ENCODE measurements around the gene NRIP2. TPM values are rescaled to one million over a fixed set of nuclear protein-coding genes. Genes with fewer than 3 reads are reported as not detected.

NRIP2 gene
- total RNA-seq, 4 donors from 2014 or later, result 0.38 to 1.6 TPM; not detected in 2

DNA sequence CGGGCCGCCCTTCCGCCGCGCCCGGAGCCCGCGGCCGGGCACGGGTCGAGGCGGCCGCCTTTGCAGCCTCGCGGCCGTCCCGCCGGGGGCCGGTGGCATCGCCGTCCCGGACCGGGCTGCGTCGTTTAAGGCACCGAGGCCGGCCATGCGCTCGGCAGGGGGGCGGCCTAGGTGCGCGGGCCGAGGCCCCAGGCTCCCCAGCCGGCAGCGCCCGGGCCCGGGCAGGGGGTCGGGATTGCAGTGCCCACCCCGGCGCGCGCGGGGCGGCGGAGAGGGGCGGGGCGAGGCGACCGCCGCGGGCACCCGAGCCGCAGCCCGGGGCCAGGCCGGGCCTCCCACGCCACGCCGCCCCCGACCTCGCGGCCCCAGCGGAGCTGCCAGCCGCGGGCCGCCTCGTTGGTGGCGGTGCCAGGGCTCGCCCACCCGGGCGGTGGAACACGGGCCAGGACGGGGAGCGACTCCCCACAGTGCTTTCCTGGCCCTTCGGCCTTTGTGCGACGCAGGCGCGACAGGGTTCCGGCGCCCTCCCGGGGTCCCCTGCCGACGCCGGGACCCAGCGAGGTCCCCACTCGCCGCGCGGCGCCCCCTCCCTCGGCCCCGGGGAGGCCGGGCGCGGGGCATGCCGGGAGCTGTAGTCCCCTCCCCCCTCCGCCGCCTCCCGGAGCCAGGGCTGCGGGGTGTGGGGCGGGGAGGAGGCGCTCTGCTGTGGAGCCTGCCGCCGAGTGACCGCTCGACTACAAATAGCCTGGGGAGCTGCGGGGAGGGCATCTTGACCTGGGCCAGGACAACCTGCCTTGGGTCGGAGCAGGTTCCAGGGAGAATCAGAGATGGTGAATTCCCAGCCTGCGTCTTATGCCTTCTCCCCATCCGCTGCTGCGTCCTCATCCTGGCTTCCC lies 39.3 kb downstream of the NRIP2 start:
- Histone ChIP-seq H3K4me1 (peaks cover 5 to 56% (median 39%) of the 10 kb centered on the region in 3 donors), H3K27me3 (no peaks in the 10 kb centered on the region), H3K4me3 (peak overlapping the region; percentile 66 to 96 (median 94)), H3K27ac (peak overlapping the region; percentile 88 to 95 (median 92)), H3K36me3 (peaks cover 15 to 37% (median 16%) of the 10 kb centered on the region in 3 donors), H3K9me3 (no peaks in the 10 kb centered on the region)
- WGBS, 2 donors, result 0% methylated on average over 1 to 10 of the region's 111 CpGs
- intact Hi-C loops (cut with DNase I), result no loop called here
- TF ChIP-seq POLR2A (IDR thresholded peaks at IDR 0.05), result peak in 2 of 4 donors; percentile 33 to 57
- TF ChIP-seq, protein P1, sequence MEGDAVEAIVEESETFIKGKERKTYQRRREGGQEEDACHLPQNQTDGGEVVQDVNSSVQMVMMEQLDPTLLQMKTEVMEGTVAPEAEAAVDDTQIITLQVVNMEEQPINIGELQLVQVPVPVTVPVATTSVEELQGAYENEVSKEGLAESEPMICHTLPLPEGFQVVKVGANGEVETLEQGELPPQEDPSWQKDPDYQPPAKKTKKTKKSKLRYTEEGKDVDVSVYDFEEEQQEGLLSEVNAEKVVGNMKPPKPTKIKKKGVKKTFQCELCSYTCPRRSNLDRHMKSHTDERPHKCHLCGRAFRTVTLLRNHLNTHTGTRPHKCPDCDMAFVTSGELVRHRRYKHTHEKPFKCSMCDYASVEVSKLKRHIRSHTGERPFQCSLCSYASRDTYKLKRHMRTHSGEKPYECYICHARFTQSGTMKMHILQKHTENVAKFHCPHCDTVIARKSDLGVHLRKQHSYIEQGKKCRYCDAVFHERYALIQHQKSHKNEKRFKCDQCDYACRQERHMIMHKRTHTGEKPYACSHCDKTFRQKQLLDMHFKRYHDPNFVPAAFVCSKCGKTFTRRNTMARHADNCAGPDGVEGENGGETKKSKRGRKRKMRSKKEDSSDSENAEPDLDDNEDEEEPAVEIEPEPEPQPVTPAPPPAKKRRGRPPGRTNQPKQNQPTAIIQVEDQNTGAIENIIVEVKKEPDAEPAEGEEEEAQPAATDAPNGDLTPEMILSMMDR (IDR thresholded peaks at IDR 0.05), result peak in 1 of 6 experiments; percentile 40
- DNase-seq, result no peak

DNA sequence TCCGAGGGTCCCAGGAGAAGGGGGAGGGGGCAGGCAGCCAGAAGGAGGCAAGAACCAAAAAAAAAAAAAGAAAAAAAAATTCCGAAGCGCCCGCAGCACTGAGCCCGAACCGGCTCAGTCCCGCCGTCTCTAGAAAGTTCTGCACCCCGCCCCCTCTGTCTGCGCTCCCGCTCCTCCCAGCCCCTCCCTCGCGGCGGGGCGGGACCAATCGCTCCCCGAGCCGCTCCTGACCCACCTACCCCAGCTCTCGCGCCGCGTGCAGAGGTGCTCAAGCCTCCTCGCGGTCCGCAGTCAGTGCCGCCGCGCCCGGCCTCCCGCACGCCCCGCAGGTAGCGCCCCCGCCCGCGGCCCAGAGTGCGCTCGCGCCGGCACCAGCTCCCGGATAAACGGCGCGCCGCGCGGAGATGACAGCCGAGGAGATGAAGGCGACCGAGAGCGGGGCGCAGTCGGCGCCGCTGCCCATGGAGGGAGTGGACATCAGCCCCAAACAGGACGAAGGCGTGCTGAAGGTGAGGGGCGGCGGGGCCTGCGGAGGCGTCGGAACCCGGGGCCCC lies 40.0 kb downstream of the NRIP2 start, which contains the start of gene FKBP4:
Gene FKBP4 (plus strand): TSS at position 235 of the 554 bp plus-strand sequence. CDS start 170 bp downstream, at position 405.
- TF ChIP-seq, protein P1 (IDR thresholded peaks at IDR 0.05), result peak in 1 of 6 experiments; percentile 14
- peak in 2 of 4 donors; percentile 54 to 93 for TF ChIP-seq POLR2A (IDR thresholded peaks at IDR 0.05)
- Histone ChIP-seq H3K4me3 (peak within 1 kb of the TSS; percentile 66 to 96 (median 94)), H3K9me3 (no peaks in the 10 kb centered on the region), H3K27ac (peak within 1 kb of the TSS; percentile 88 to 95 (median 92)), H3K4me1 (peaks cover 0 to 49% (median 37%) of the 10 kb centered on the region in 3 donors), H3K27me3 (no peaks in the 10 kb centered on the region), H3K36me3 (peaks cover 14 to 30% (median 15%) of the 10 kb centered on the region in 3 donors)
- intact Hi-C loops (cut with DNase I), result no loop called here
- peak; percentile 46 for DNase-seq
- 0% methylated on average over 6 to 14 of the region's 63 CpGs for WGBS, 2 donors

DNA sequence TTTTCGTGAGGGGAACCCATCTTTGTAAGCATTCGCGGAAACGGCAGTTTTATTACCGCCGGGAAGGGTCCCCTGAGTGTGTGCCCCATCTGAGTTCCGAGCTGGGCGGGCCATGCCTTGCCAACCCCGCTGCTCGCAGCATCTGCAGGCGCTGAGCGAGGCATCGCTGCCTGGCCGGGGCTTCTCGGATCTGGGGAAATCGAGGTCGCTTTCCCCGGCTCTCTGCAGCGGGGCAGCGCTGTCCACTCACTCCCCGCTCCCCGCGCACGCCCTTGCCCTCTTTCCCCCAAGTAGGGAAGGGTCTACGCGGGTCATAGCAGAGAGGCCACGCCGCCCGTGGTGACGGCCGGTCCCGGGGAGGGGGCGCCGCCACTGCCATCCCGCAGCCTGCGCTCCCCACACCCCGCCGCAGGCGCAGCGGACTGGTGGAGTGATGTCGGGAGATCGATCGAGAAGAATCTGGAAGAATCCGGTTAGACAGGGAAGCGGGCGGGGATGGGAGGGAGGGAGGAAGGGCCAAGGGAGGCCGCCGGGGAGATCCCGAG lies 40.6 kb downstream of the NRIP2 start:
- Histone ChIP-seq H3K4me3 (peak overlapping the region; percentile 66 to 96 (median 94)), H3K27ac (peak overlapping the region; percentile 88 to 95 (median 92)), H3K27me3 (no peaks in the 10 kb centered on the region), H3K9me3 (no peaks in the 10 kb centered on the region), H3K36me3 (peaks cover 10 to 25% (median 15%) of the 10 kb centered on the region in 3 donors), H3K4me1 (peaks cover 0 to 44% (median 33%) of the 10 kb centered on the region in 3 donors)
- intact Hi-C loops (cut with DNase I), result no loop called here
- 8 to 21% methylated on average over 15 to 21 of the region's 49 CpGs for WGBS, 2 donors
- TF ChIP-seq, protein P1 (IDR thresholded peaks at IDR 0.05), result no peak
- TF ChIP-seq POLR2A (IDR thresholded peaks at IDR 0.05), result no peak
- DNase-seq, result no peak

- Histone ChIP-seq H3K27ac (no peak overlapping the region), H3K4me1 (peaks cover 0 to 37% (median 29%) of the 10 kb centered on the region in 3 donors), H3K4me3 (no peak overlapping the region), H3K27me3 (no peaks in the 10 kb centered on the region), H3K36me3 (peaks cover 3 to 18% (median 9%) of the 10 kb centered on the region in 3 donors), H3K9me3 (no peaks in the 10 kb centered on the region)
- intact Hi-C loops (cut with DNase I), result no loop called here
- DNase-seq, result no peak
- 95 to 96% methylated on average over 14 to 19 of the region's 21 CpGs for WGBS, 2 donors
- TF ChIP-seq, protein P1 (IDR thresholded peaks at IDR 0.05), result no peak
Observed at GRCh38 chr12:2793561-2793960, 41.3 kb downstream of the NRIP2 start.

Measured in esophagus squamous epithelium (tissue), 5 donors.